Cerebellar cortex (tissue), 1 donor: ENCODE measurements around the gene LMBR1.

Source experiments
- DNase-seq: peaks from one replicate; pipeline ENCODE4 v3.0.0-alpha.2; 2015; ENCODE audit warnings: low spot score

Gene LMBR1

GRCh38 chr7:156692849-156693248 lies 200.1 kb downstream of the LMBR1 start:
- no peak for DNase-seq

GRCh38 chr7:156691764-156692163 lies 201.2 kb downstream of the LMBR1 start:
- DNase-seq, result no peak

- DNase-seq, result no peak
Observed at GRCh38 chr7:156684661-156685060, 208.3 kb downstream of the LMBR1 start.

GRCh38 chr7:156684251-156684650 lies 208.7 kb downstream of the LMBR1 start:
- DNase-seq, result no peak

DNA sequence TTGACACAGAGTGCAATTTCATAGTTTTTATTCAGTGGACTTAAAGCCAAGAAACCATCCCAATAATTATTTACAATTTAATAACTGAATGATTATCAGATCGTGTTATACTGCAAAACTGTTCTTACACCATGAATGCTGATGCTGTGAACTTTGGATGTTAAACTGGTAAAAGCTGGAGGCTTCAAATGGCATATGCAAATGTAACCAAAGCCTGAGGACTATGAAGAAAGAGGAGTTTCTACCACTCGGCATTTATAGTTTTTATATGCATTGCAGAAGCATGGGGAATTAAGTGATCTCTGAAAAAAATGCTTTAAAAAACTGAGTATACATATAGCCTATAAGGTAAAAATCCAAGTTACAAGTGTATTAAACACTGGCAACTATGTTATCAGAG lies 210.1 kb downstream of the LMBR1 start:
- DNase-seq, result no peak

GRCh38 chr7:156680281-156680680 lies 212.7 kb downstream of the LMBR1 start:
- no peak for DNase-seq

GRCh38 chr7:156677374-156678054 lies 215.5 kb downstream of the LMBR1 start:
- DNase-seq, result no peak

DNA sequence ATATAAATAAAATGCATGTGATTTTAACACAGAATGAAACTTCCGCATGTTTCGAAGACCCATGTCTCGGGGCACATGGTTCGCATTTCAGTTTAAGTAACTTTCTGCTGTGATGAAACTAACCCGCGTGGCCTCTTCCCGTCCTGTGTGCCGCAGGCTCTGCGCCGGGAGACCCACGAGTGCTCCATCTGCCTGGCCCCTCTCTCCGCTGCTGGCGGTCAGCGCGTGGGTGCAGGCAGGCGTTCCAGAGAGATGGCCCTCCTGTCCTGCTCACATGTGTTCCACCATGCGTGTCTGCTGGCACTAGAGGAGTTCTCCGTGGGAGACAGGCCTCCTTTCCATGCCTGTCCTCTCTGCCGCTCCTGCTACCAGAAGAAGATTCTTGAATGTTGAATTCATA lies 216.7 kb downstream of the LMBR1 start:
- no peak for DNase-seq

- DNase-seq, result no peak
Observed at GRCh38 chr7:156675721-156676120, 217.3 kb downstream of the LMBR1 start.

GRCh38 chr7:156673902-156674301 lies 219.1 kb downstream of the LMBR1 start:
- no peak for DNase-seq

DNA sequence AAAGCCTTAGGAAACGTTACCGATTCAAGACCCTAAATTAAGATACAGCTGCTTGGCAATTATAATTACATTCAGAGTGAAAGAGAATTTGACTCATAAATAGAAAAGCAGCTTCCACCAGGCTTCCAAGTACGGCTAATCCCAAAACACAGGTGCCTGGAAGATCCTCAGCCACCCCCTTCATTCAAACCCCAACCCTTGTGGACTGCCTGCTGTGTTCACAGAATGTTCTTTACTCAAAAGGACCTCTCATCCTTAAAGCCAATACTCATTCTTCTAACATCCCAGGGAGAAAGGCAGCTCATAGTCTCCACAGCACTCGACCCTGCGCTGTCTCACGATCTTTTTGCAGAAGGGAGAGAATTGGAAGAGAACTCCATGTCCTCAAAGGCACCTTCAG lies 219.5 kb downstream of the LMBR1 start:
- DNase-seq, result no peak

DNA sequence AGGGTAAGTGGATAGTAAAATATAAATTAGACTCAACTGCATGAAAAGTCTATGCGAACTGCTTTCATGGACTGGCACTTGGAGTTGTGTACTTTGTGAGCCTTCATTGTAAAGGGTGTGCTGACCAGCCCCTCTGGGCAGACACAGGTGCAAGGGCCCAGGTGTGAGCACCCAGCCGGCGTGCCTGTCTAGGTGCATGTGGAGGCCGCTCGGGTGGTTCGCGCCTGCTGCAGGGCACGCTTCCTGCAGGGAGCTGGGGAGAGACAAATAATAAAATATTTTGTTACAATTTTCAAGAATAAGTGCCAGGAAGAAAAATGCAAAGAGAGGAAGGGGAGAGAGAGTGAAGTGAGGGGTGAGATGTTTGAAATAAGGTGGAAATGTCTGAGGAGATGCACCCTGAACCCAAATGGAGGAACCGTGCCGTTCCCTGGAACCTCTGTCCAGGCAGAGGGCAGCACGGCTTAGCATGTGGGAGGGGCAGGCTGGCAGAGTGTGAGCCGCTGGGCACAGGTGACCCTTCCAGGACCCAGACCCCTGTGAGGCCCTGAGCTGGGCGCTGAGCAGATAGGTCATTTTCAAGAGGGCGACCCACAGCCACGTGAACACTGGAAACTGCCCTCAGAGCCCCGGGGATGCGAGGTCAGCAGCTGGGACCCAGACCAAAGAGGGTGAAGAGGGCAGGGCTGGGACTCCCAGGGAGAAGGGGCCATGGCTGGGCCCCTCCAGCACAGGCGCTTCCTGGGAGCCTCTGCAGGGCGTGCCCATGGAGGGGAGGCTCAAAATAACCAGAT lies 223.8 kb downstream of the LMBR1 start:
- DNase-seq, result no peak

GRCh38 chr7:156668130-156668741 lies 224.7 kb downstream of the LMBR1 start:
- no peak for DNase-seq

DNA sequence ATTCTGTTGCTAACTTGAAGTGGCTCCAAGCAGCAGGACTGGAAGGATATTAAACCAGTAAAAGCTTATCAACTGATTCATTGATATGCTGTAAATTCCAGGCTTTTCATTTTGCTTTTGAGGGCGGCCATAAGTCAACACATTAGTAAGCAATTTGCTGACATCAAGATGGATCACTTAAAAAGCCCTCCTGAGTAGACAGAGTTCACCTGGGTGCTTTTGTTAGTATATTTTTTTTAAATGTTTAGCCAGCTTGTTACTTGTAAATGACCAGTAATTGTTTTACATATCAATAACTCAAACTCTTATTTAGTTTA lies 225.9 kb downstream of the LMBR1 start:
- no peak for DNase-seq

GRCh38 chr7:156666368-156667109 lies 226.4 kb downstream of the LMBR1 start:
- no peak for DNase-seq

DNA sequence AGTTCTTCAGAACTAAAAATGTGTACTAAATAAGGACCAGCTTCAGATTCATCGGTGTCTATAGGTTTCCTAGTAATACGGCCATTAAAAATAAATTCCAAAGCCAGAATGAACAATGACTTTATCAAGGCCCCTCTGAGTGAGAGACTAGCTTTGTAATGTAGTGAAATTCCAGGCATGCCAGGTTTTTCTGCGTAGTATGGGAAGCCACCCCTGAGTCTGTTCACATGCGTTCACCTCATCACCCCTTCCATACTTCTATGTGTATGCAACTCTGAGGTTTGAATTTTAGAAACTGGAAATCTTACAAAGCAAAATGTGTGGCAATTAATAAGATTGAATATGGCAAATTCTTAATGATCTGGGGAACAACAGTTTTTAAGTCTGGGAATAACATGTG lies 227.9 kb downstream of the LMBR1 start:
- no peak for DNase-seq

DNA sequence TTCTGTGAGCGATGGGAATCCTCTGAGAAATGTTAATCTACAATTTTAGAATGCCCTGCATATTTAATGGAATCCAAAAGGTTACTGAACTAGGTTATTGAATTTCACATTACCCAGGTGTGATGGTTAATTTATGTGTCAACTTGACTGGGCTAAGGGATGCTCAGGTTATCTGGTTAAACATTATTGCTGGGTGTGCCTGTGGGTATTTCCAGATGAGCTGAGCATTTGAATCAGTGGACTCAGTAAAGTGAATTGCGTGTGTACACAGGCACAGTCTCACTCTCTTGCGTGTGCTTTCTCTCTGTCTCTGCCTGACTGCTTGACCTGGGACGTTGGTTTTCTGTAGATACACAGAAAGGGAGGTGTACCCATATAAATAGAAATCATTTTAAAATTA lies 230.7 kb downstream of the LMBR1 start:
- no peak for DNase-seq

GRCh38 chr7:156661637-156662036 lies 231.3 kb downstream of the LMBR1 start:
- no peak for DNase-seq

GRCh38 chr7:156659961-156660360 lies 233.0 kb downstream of the LMBR1 start:
- DNase-seq, result no peak

DNA sequence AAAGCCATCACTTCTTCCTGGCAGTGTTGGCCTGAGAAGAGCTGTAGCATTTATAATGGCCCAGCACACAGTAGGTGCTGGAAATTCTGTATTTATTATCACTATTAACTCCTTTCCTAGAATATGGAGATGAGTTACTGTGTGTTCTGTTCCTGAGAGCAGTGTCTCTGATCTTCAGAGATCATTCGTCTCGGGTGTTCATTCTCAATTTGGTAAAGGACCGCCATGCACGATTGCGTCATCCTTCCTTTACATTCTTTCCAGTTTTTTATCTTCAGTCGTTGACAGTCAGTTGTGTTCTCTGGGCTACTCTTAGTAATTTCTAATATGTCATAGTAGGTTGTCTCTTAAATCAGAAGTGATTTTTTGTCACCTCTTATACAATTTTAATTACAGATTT lies 233.8 kb downstream of the LMBR1 start:
- no peak for DNase-seq

GRCh38 chr7:156657681-156658080 lies 235.3 kb downstream of the LMBR1 start:
- no peak for DNase-seq

DNA sequence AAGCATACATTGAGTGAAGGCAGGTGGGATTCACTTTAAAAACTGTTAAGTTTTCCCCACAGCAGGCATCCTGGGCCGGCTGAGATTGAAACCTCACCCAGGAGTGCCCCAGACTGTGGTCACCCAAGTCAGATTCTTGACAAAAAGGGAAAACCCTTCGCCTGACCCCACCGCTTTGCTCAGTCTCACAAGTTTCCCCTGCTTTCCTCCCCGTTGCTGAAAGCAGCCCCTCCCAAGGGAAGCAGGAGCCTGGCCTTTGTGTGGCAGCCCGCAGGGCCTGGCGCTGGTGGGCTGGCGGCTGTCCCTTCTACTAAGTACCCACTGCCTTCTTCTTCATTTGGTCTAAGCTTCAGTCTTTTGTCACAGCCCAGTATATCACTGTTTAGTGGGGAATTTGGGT lies 236.4 kb downstream of the LMBR1 start:
- DNase-seq, result no peak

DNA sequence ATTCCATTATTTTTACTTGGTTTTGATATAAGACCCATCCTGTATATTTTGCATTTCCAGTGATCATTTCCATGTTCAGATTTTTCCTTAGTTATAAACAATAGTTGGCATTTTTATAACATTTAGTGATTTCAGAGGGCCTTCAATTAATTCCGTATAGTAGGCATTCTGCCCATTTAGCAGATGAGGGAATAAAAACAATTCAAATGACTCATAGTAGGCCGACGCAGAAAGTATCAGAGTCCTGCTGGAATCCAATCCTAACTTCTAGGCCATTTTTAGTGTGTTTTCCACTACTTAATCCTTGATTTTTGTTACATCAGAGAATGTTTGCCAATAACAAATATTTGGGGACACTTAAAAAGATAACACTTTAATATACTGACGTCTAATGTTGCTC lies 237.0 kb downstream of the LMBR1 start:
- DNase-seq, result no peak
